ENCODE results near the gene TESMIN.

Gene TESMIN

DNA sequence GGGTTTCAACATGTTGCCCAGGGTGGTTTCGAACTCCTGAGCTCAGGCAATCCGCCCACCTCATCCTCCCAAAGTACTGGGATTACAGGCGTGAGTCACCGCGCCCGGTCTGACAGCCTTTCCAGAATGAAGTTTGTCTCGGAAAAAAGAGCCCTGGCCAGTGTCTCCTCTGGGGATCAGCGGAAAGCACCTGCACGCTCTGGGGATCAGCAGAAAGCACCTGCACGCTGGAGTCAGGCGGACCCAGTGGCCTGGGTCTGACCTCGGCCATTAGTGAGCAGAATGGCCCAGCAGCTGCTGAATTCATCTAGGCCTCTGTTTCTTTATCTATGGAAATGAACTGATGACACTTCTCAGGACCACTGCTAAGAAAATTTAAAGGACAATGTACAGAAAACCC, 10.5 kb upstream of the TESMIN start:
- no peak for DNase-seq

DNA sequence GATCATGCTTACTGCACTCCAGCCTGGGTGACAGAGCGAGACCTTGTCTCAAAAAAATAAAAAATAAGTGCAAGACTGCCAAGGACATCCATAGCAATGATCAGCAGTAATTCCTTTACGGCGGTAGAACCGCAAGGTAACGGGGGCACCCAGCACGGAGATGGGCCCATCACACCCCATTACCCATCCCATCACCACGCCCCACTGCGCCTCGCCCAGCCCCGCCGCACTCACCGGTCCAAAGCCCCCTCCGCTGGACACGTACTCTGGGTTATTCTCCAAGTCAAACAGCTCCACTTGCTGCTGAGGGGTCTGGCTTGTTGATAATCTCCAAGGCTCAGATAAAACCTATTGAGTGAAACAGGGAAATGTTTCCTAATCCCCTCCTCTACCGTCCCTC, 8.7 kb upstream of the TESMIN start:
- no peak for DNase-seq

DNA sequence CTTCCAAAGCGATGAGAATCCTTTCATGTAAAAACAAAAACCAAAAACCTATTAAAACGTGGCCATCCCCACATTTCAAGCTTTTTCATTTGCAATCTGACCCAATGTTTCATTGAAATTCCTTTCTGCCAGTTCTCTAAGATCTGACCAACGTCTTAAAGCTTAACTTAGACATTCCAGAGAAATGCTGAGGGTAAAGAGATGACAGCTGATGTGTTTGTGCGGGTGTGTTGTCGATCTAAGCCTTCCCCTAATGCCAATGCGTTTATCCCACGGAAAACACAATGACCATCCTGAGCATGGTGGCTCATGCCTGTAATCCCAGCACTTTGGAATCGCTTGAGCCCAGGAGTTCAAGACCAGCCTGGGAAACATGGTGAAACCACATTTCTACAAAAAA, 6.4 kb upstream of the TESMIN start:
- DNase-seq, result no peak

DNA sequence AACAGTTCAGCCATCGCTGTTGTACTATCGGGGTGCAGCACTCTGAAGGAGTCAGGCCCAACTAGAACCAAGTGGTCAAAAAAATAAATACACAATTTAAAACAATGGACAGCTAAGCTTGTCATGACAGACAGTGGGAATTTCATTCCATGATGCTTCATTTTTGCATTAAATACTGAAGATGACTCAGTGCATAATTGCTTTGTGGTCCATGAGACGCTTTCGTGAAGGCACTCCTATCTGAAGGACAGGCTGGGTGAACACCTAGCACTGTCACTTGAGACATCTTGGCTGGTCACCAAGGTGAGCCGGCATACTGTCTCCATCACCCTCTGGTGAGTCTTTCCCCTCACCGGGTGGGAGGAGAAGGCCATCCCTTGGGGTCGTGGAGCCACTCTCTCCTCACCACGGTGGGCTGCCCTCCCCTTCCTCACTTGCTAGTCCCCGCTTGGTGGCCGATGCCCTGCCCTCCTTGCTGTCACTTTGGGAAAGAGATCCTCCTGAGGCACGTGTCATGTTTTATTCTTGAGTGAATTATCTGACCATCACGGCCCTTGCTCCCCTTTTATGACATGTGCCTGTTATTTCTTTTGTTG, 4.9 kb upstream of the TESMIN start:
- DNase-seq, result no peak

- DNase-seq, result peak; percentile 11
Measured at GRCh38 chr11:68753300-68753699, 2.0 kb upstream of the TESMIN start.

DNA sequence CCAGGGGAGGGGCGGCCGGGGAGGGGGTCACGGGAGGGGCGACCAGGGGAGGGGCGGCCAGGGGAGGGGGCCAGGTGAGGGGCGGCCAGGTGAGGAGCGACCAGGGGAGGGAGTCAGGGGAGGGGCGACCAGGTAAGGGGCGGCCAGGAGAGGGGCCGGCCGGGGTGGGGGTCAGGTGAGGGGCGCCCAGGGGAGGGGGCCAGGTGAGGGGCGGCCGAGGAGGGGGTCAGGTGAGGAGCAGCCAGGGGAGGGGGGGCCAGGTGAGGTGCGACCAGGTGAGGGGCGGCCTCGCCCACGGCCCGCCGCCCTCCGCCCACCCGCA, 355 bp downstream of the TESMIN start:
- DNase-seq, result no peak

DNA sequence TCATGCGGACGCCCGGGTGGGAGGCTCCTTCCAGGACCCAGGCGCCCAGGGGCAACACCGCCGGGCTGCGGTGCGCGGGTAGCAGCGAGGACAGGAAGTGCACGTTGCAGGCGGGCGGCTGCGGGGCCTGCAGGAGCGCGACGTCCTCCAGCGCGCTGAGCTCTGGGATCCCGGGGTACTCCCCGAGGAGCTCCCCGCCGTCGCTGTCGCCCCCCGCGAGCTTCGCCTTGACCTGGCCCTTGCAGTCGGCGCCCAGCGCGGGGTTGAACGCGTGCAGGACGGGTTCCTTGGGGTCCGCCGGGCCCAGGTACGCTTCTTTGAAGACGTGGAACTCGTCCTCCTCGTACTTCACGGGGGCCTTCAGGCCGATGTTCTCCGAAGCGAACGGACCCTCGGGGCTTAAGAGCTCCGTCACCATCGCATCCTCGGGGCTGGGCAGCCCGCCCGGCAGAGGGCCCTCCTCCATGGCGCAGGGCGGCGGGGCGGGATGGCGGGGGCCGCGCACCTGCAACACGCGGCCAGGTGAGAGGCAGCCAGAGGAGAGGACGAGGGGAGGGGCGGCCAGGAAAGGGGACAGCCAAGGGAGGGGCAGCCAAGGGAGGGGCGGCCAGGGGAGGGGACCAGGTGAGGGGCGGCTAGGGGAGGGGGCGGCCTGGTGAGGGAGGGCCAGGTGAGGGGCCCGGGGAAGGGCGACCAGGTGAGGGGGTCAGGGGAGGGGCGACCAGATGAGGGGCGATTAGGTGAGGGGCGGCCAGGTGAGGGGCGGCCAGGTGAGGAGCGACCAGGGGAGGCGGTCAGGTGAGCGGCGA, 921 bp downstream of the TESMIN start:
- DNase-seq, result no peak

- DNase-seq, result no peak
Measured at GRCh38 chr11:68749229-68750123, 1.8 kb downstream of the TESMIN start.

- no peak for DNase-seq
Measured at GRCh38 chr11:68748061-68748460, 3.3 kb downstream of the TESMIN start.

DNA sequence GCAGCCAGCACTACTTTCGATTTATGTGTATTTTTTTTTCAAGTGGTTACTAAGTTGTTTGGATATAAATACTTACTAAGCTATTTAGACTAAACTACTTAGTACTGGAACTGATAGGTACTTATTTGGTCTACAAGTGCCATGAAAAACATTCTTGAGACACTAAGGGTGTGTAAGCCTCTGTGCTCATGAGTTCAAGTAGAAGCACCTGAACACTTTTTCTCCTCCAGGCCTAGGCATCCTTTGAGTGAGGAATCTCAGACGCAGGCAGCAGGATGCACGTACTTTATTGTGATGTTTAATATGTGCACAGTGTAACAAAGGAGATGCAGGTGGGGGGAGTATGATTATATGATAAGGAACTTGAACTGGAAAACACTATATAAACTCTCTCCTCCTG, 7.8 kb downstream of the TESMIN start:
- DNase-seq, result no peak

DNA sequence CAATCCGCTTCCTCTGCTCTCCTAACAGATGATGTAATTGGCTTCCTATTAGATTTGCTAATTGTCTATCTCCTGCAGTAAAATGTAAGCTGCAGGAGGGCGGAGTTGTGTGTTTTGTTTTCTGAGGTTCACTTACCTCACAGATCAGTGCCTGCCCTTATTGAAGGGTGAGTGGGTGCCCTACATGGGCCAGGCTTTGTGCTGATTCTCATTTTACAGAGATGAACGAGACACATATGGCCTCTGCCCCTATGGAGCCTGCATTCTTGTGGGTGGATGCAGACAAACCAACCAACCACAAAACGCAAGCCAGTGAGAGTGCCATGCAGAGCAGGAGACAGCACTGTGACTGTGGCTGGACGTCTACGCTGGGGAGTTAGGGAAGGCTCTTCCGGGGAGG, 9.9 kb downstream of the TESMIN start:
- no peak for DNase-seq

- no peak for DNase-seq
Measured at GRCh38 chr11:68735646-68736045, 15.7 kb downstream of the TESMIN start.

- no peak for DNase-seq
Measured at GRCh38 chr11:68735125-68735524, 16.2 kb downstream of the TESMIN start.

DNA sequence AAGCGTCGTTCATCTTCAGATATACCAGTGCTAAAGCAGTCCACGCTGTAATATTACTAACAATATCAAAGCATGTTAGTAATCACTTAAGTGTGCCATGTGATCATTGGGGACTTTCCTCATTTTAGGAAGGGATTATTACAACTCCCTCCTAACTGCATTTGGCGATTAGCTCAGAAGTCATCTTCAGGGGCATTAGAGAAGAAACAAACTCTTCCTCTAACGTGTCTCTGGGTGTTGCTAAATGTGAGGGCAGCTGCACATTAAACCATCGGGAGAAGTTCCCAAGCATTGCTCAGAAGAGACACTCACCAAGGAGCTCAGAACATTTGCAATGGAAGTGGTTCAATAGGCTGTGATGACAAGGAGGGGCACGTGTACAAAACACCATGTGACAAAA, 17.2 kb downstream of the TESMIN start:
- DNase-seq, result no peak

- DNase-seq, result no peak
Measured at GRCh38 chr11:68727783-68728182, 23.5 kb downstream of the TESMIN start.

GRCh38 chr11:68724293-68724692, 27.0 kb downstream of the TESMIN start:
- DNase-seq, result no peak

DNA sequence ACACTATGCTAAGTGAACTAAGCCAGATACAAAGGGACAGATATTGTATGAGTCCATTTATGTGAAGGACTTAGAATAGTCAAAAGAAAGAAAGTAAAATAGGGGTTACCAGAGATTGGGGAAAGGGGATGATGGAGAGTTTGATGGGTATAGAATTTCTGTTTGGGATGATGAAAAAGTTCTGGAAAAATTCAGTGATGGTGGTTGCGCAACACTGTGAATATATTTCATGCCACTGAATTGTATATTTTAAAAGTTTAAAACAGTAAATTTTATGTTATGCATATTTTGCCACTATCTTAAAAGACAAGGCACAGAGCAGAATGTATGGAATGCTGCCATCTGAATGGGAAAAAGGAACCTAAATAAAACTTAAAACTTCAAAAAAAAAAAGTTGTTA, 29.2 kb downstream of the TESMIN start:
- no peak for DNase-seq

- DNase-seq, result no peak
Measured at GRCh38 chr11:68721075-68721474, 30.2 kb downstream of the TESMIN start.

- DNase-seq, result no peak
Measured at GRCh38 chr11:68715456-68716122, 35.7 kb downstream of the TESMIN start.

DNA sequence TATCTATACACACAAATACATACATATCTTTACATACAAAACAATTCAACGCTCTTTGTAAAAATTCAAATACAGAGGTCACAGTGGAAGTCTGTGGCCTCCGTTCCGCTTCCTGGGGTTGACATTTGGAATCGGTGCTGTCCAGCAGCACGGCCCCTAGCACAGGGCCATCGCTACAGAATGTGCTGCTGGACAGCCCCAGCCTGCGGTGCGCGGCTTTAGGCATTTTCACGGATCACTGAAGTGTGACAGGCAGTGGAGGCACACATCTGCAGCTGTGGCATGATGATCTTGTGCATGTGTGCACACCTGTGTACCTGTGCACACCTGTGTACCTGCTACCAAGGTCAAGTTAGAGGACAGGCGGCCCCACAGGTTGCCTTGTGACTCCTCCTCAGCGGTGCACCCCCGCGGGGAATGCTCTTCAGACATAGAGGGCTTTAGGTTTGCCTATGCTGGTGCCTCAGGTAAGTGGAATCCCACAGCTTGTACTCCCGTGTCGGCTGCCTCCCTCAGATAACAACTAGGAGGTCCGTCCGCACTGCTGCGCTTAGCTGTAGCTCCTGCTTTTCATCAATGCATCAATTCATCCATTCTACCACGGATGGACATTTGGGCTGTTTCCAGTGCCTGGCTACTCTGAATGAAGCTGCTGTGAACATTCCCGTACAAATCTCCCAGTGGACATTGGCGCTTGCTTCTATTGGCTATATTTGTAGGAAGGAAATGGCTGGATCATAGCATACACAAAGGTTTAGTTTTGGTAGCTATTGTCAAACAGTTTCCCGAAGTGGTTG, 37.1 kb downstream of the TESMIN start:
- DNase-seq, result no peak

GRCh38 chr11:68711114-68711513, 40.2 kb downstream of the TESMIN start:
- DNase-seq, result no peak

DNA sequence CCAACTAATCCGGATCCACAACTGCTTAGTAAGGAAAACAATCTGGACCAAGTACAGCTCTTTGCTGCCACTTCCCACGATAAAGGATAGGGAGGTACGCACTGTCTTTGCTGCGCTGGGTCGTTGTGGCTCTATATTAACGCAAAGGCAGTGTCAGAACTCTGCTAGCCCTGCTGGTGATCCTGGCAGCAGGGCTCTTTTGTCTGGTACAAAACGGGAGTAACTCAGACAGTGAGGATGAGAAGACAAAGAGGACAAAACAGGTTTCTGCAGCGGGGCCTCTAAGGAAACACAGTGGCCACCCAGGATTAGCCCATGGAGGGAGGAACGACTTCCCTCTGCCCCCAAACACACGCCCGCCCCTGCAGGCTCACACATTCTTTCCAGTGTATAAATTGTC, 40.9 kb downstream of the TESMIN start:
- DNase-seq, result no peak

GRCh38 chr11:68709062-68709461, 42.3 kb downstream of the TESMIN start:
- no peak for DNase-seq
